Adrenal gland (tissue), 19 donors: ENCODE data around the gene DUOXA2. TPM values are rescaled to one million over a fixed set of nuclear protein-coding genes. Genes with fewer than 3 reads are reported as not detected.
"Not testable (repeated sequence)": the region's sequence is repeated elsewhere in the genome, so short reads cannot be mapped to it uniquely, and the experiment has no call there.

Experiments
- DNase-seq, 7 donors: peaks; one replicate each; pipeline ENCODE4 v3.0.0-alpha.2; 2019 to 2020
- H3K27ac ChIP-seq, 5 donors: fragments of 200-600 bp; sonication (generic) in 4 of 5; 1 replicate in 3 of 5; 2 replicates in 2 of 5; pipeline versions ENCODE4 v1.5.1 to v1.8.0; 2016 to 2020; ENCODE audit warnings: mild to moderate bottlenecking in 1 of 5
- H3K27me3 ChIP-seq: fragments of 200-600 bp; 2 replicates; pipeline ENCODE4 v1.8.0; 2021
- H3K36me3 ChIP-seq, 2 donors: fragments of 200-600 bp; replicated peaks in 1 of 2; 1 replicate in 1 of 2; 2 replicates in 1 of 2; pipeline versions ENCODE4 v1.5.1 to v1.8.0; 2018 to 2022
- H3K4me1 ChIP-seq, 2 donors: fragments of 200-600 bp; replicated peaks in 1 of 2; 1 replicate in 1 of 2; 2 replicates in 1 of 2; pipeline versions ENCODE4 v1.5.1 to v1.8.0; 2018 to 2021
- H3K4me3 ChIP-seq, 4 donors: fragments of 200-600 bp; sonication (generic) in 3 of 4; one replicate each; pipeline ENCODE4 v1.5.1; 2016 to 2018
- H3K9me3 ChIP-seq, 3 donors: fragments of 200-600 bp; sonication (generic) in 1 of 3; replicated peaks in 1 of 3; 1 replicate in 2 of 3; 2 replicates in 1 of 3; pipeline versions ENCODE4 v1.5.1 to v1.8.0; 2016 to 2021
- POLR2A ChIP-seq, 2 donors: fragments of 450-650 bp; IDR thresholded peaks; one replicate each; pipeline ENCODE4 v1.6.1; 2017; ENCODE audit warnings: antibody characterized with exemption in 2 of 2, mild to moderate bottlenecking in 2 of 2, moderate library complexity in 1 of 2
- WGBS, 4 donors: extraction: QIAGEN DNeasy Blood & Tissue Kit in 2 of 4; methylation state at CpG; one replicate each; pipeline versions ENCODE4 v1.1.5 to v1.1.7; 2013 to 2017; 5-methylcytosine and 5-hydroxymethylcytosine counted together
- intact Hi-C, 2 donors: fragments of 100-400 bp; cut with DNase I; formaldehyde crosslinking; loops; one replicate each; pipeline versions ENCODE4 v1.14.1 to v1.15.0; 2022 to 2023
- long read RNA-seq, 10 donors: library from polyadenylated mRNA in 3 of 10; unstranded in 2 of 10; stranded (forward) in 1 of 10; transcript quantifications; one replicate each; pipeline ENCODE4 v2.0.0 and lab custom pipeline, GENCODE V29; 2021 to 2026
- polyA plus RNA-seq, 3 donors: library from polyadenylated mRNA; stranded (reverse); fragments of 200-250 nt in 2 of 3; fragments of 350-450 nt in 1 of 3; fragmentation: Illumina TruSeq in 1 of 3; extraction: RNeasy Lipid Tissue Mini Kit (QIAGEN cat#74804) in 1 of 3; gene quantifications; one replicate each; pipeline ENCODE4 v1.2.3, GENCODE V29; 2013 to 2014
- total RNA-seq, 9 donors: library from RNA; depleted of rRNA in 4 of 9; stranded (reverse); fragments of >200 nt in 4 of 9; fragments of 120-200 nt in 1 of 9; fragmentation: NEBNext Ultra II Directional in 1 of 9; extraction: Animal tissue kit (Norgen Biotek cat#: 25700) in 1 of 9; gene quantifications; one replicate each; pipeline versions ENCODE4 v1.1.0 to v1.2.4, GENCODE V29; 2013 to 2023
- TF ChIP-seq, protein P1 (sequence below), 6 experiments: fragments of 450-650 bp in 4 of 6; fragments of 200-600 bp in 2 of 6; sonication (generic) in 1 of 6; IDR thresholded peaks; 1 replicate in 5 of 6; 2 replicates in 1 of 6; pipeline versions ENCODE4 v1.5.1 to v1.8.0; 2016 to 2021; ENCODE audit warnings: antibody characterized with exemption in 6 of 6, mild to moderate bottlenecking in 2 of 6, moderate library complexity in 1 of 6
- donor health status: healthy with polysubstance abuse.
- donor health status: Bipolar disorder and iron deficiency.
- donor health status: DM: yes; HTN: yes; CAD: no.
- donor health status: DM: no; HTN: no; CAD: no.
- donor health status: DM: no; HTN: no; CAD: no.
- donor health status: DM: yes; HTN: yes; CAD: no.

The DUOXA2 gene
- total RNA-seq (1 to 10 TPM in 3 of 9 donors, under 1 TPM in 2, not detected in 4; 0.17 to 4.1 (median 1.3) TPM), polyA plus RNA-seq (under 1 TPM; 0.11 to 0.84 (median 0.48) TPM)
- long read RNA-seq, donor 1: 0 reads
- long read RNA-seq, donor 2: 0 reads
- long read RNA-seq, donor 3: 0 reads
- long read RNA-seq, donor 4, partial matches to known transcripts: 1 of 2 reads
- long read RNA-seq, donor 4, other reads (novel, unspliced or antisense): 0 of 2 reads
- long read RNA-seq, donor 5, partial matches to known transcripts: 0 of 1 reads
- long read RNA-seq, donor 5, other reads (novel, unspliced or antisense): 0 of 1 reads
- long read RNA-seq, donor 6: 0 reads
- long read RNA-seq, donor 7: 0 reads
- long read RNA-seq, donor 8, partial matches to known transcripts: 0 of 1 reads
- long read RNA-seq, donor 8, other reads (novel, unspliced or antisense): 0 of 1 reads
- long read RNA-seq, donor 9: 0 reads
- long read RNA-seq, donor 10, partial matches to known transcripts: 0 of 1 reads
- long read RNA-seq, donor 10, other reads (novel, unspliced or antisense): 0 of 1 reads

DNA sequence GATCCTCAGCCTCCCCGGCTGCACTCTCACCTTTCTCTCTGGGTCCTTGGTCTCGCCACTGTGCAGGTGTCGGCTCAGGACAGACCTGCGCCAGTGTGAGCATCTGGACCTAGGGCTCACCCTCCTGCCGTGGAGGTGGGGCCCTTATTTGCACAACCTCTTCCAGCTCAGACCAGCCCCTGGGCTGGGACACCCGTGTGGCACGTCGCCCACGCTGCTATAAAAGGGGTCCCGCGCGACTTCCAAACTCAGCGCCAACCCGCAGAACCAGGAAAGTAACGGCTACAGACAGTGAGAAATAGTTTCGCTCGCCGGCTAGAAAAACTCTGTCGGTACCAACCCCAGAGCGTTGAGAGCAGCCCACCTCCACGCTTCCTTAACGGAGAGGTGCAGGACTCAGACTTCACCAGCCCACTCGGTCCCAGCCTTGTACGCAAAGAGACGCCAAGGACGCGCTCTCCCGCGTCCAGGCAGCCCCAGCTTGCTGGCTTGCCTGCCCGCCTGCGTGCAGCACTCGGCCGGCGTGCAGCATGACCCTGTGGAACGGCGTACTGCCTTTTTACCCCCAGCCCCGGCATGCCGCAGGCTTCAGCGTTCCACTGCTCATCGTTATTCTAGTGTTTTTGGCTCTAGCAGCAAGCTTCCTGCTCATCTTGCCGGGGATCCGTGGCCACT is at the start of gene DUOXA2, which contains the start of gene DUOX2:
Gene DUOXA2 (plus strand): TSS at position 251 of the 675 bp plus-strand sequence. CDS start 280 bp downstream, at position 531.
Gene DUOX2 (minus strand): TSS at position 97 of the 675 bp plus-strand sequence. CDS start 761 bp downstream, outside the sequence.
- Histone ChIP-seq H3K36me3 (no peaks in the 10 kb centered on the region), H3K4me1 (peaks cover 6 to 19% of the 10 kb centered on the region in 2 donors), H3K27me3 (peaks cover 66% of the 10 kb centered on the region), H3K27ac (no peak within 1 kb of the TSS), H3K9me3 (no peaks in the 10 kb centered on the region), H3K4me3 (peak within 1 kb of the TSS in 1 of 4 donors; percentile 9)
- TF ChIP-seq, protein P1, sequence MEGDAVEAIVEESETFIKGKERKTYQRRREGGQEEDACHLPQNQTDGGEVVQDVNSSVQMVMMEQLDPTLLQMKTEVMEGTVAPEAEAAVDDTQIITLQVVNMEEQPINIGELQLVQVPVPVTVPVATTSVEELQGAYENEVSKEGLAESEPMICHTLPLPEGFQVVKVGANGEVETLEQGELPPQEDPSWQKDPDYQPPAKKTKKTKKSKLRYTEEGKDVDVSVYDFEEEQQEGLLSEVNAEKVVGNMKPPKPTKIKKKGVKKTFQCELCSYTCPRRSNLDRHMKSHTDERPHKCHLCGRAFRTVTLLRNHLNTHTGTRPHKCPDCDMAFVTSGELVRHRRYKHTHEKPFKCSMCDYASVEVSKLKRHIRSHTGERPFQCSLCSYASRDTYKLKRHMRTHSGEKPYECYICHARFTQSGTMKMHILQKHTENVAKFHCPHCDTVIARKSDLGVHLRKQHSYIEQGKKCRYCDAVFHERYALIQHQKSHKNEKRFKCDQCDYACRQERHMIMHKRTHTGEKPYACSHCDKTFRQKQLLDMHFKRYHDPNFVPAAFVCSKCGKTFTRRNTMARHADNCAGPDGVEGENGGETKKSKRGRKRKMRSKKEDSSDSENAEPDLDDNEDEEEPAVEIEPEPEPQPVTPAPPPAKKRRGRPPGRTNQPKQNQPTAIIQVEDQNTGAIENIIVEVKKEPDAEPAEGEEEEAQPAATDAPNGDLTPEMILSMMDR (IDR thresholded peaks at IDR 0.05): no peak
- TF ChIP-seq POLR2A (IDR thresholded peaks at IDR 0.05): no peak
- intact Hi-C loops: loop anchor here in 1 of 2 donors (10.0 kb wide), 2 partner anchors 59 to 139 kb away; no protein-coding TSS in a partner anchor
- 3 to 5% (median 4%) methylated on average over 27 to 42 of the region's 42 CpGs for WGBS, 4 donors
- peak in 2 of 7 donors; percentile 27 to 55 for DNase-seq

DNA sequence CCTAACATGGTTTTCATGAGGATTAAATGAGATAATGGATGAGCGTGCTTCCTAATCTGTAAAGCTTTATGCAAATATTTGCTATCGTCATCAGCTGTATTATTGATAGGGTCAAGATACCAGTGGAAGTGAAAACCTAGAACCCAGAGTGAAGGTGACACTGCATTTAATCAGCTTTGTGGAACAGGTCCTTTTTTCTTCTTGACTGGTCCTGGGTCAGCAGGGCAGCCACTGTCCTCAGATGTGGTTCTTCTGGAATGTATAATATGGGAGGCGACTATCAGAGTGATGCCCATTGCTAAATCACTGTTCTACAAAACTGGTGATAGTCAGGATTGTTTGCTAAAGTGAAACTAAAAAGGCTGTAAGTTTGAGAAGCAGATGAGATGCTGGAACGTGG is 49.7 kb upstream of the DUOXA2 start:
- H3K9me3 ChIP-seq: no peaks in the 10 kb centered on the region
- intact Hi-C loops: no loop called here
- no peaks in the 10 kb centered on the region for H3K4me1 ChIP-seq
- H3K4me3 ChIP-seq: no peak overlapping the region
- no peak overlapping the region for H3K27ac ChIP-seq
- DNase-seq: peak in 1 of 7 donors; percentile 21
- TF ChIP-seq, protein P1 (IDR thresholded peaks at IDR 0.05): no peak
- no peak for TF ChIP-seq POLR2A (IDR thresholded peaks at IDR 0.05)
- no peaks in the 10 kb centered on the region for H3K36me3 ChIP-seq
- WGBS, 4 donors: 79 to 86% (median 83%) methylated on average over 4 of the region's 4 CpGs
- H3K27me3 ChIP-seq: no peaks in the 10 kb centered on the region

DNA sequence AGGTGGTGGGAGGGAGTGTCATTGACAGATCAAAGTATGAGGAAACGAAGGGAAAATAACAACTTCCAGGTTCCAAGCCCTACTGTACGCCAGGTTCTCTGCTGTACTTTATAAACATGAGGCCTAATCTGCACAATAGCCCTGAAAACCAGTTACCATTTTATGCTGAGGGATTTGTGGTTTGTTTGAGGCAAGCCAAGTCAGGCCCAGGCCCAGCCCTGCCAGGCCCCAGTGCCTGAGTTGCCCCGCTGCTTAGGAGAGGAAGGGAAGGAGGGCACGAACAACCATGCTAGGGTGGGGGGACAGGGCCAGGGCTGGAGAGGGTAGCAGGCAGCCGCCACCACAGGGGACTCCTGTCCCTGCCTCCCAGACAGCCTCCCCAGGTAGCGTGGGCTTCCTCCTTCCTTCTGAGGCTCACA is 44.2 kb upstream of the DUOXA2 start:
- H3K27me3 ChIP-seq, intact Hi-C loops, H3K4me1 ChIP-seq, H3K4me3 ChIP-seq, H3K36me3 ChIP-seq, H3K9me3 ChIP-seq, DNase-seq: not testable (repeated sequence)
- H3K27ac ChIP-seq: peak overlapping the region in 3 of 5 donors; percentile 22 to 73 (median 68)
- 57 to 82% (median 69%) methylated on average over 2 to 4 of the region's 6 CpGs for WGBS, 4 donors

DNA sequence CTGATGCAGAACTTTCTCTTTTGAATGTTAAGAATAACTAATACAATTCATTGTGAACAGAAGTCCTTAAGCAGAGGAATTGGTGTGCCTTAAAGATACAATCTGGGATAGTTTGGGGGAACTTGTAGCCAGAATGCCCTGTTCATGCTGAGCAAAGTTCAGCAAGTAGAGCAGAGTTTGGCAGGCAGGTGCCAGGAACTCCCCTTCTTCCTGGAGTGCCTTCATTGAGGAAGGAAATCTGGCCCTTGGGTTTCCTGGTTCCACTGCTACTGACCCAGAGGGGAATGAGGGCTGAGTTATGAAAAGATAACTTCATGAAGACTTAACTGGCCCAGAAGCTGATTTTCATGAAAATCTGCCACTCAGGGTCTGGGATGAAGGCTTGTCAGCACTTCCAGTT is 40.5 kb upstream of the DUOXA2 start:
- H3K36me3 ChIP-seq, DNase-seq, H3K27ac ChIP-seq, H3K4me3 ChIP-seq, H3K27me3 ChIP-seq, H3K4me1 ChIP-seq, intact Hi-C loops, H3K9me3 ChIP-seq: not testable (repeated sequence)

DNA sequence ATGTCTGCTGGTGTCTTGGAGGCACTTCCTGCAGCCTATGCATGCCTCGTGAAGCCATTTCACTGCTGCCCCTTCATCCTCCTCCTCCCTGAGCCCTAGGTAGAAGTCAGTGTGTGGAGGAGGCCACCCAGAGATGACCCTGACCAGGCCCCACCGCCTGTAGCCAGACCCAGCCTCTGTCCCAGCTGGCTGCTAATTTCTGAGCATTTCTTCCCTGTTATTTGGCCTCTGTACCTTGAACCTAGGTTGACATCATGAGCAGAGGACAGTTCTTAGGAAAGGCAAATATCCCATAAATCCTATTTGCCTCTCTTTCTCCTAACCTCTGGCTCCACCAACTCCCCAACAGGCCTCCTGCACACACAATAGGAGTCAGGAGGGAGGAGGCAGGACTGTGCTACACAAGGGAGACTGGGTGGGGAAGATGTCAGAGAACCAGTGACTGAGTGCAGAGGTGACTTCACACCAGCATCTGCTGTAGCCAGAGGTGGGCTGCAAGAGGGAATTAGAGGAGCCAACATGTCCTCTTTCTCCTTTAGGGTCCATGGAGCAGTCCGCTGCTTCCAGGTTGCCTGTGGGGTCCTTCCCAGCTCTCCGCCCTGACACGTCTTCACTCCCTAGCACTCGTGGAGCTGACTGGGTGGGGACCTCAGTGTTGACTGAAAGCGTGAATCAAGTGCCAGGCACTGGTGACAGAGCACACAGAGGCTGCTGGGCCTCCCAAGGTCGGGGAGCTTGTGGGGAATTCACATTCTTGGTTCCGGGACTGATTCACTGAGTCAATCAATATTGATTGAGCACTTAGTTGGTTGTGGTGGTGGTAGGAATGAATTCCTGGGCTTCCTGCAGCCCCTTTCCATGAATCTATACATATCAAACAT is 38.4 kb upstream of the DUOXA2 start:
- H3K36me3 ChIP-seq, H3K9me3 ChIP-seq, H3K27me3 ChIP-seq, H3K27ac ChIP-seq, H3K4me3 ChIP-seq, H3K4me1 ChIP-seq, intact Hi-C loops, DNase-seq: not testable (repeated sequence)
- 94 to 100% (median 100%) methylated on average over 1 of the region's 9 CpGs; no CpG with 5 or more reads in 1 of the 4 donors for WGBS, 4 donors

DNA sequence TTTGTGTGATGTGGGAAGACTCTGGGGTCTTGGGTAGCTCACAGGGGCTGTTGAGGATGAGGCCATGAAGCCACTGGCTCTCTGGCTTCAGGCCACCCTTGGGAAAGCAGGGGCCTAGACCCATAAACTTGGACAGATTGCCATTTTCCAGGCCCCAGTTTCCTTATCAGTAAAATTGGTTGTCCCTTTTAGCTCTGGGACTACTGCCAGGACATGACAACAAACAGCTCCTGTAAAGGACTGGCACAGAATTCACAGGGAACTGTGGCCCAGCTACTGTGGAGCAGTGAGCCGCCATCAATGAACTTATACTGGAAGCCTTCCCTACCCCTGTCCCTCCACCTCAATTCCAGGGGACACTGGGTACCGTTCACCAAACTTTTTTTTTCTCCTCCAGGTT is 36.7 kb upstream of the DUOXA2 start:
- H3K36me3 ChIP-seq, H3K4me1 ChIP-seq, H3K27me3 ChIP-seq, intact Hi-C loops, H3K9me3 ChIP-seq, H3K4me3 ChIP-seq: not testable (repeated sequence)
- DNase-seq: peak in 6 of 7 donors; percentile 47 to 79 (median 74)
- H3K27ac ChIP-seq: peak overlapping the region; percentile 15 to 80 (median 49)
- WGBS, 4 donors: 35 to 48% (median 43%) methylated on average over 2 of the region's 2 CpGs

DNA sequence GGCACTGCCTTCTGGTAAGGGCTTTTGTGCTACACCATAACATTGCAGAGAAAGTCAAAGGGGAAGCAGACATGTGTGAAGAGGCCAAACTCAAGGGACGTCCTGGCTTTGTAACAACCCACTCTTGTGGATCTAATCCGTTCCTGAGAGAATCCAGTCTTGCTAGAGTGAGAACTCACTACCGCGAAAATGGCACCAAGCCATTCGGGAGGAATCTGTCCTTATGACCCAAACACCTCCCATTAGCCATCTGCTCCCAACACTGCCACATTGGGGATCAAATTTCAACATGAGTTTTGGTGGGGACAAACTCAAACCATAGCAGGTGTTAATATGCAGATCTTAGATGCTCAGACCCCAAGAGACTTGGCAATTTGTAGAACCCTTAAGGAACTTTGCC is 34.9 kb upstream of the DUOXA2 start:
- H3K36me3 ChIP-seq, H3K27me3 ChIP-seq, H3K4me1 ChIP-seq, H3K4me3 ChIP-seq, H3K9me3 ChIP-seq, intact Hi-C loops: not testable (repeated sequence)
- peak in 1 of 7 donors; percentile 46 for DNase-seq
- 74 to 88% (median 81%) methylated on average over 4 to 5 of the region's 5 CpGs for WGBS, 4 donors
- H3K27ac ChIP-seq: peak overlapping the region in 1 of 5 donors; percentile 38
